Measurements from ENCODE around the gene CNTD1.

GRCh38 chr17:42852351-42852750, 53.7 kb downstream of the CNTD1 start:
- TF ChIP-seq, protein P1, sequence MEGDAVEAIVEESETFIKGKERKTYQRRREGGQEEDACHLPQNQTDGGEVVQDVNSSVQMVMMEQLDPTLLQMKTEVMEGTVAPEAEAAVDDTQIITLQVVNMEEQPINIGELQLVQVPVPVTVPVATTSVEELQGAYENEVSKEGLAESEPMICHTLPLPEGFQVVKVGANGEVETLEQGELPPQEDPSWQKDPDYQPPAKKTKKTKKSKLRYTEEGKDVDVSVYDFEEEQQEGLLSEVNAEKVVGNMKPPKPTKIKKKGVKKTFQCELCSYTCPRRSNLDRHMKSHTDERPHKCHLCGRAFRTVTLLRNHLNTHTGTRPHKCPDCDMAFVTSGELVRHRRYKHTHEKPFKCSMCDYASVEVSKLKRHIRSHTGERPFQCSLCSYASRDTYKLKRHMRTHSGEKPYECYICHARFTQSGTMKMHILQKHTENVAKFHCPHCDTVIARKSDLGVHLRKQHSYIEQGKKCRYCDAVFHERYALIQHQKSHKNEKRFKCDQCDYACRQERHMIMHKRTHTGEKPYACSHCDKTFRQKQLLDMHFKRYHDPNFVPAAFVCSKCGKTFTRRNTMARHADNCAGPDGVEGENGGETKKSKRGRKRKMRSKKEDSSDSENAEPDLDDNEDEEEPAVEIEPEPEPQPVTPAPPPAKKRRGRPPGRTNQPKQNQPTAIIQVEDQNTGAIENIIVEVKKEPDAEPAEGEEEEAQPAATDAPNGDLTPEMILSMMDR (conservative IDR thresholded peaks at IDR 0.05; ENCODE audit: low read length): no peak
- no peak for TF ChIP-seq EZH2phosphoT487 (IDR thresholded peaks at IDR 0.05; ENCODE audit: borderline replicate concordance, low read depth, low read length)

Data from OCI-LY7 (cell line).